ENCODE measurements around the gene DNAJB2.

DNA sequence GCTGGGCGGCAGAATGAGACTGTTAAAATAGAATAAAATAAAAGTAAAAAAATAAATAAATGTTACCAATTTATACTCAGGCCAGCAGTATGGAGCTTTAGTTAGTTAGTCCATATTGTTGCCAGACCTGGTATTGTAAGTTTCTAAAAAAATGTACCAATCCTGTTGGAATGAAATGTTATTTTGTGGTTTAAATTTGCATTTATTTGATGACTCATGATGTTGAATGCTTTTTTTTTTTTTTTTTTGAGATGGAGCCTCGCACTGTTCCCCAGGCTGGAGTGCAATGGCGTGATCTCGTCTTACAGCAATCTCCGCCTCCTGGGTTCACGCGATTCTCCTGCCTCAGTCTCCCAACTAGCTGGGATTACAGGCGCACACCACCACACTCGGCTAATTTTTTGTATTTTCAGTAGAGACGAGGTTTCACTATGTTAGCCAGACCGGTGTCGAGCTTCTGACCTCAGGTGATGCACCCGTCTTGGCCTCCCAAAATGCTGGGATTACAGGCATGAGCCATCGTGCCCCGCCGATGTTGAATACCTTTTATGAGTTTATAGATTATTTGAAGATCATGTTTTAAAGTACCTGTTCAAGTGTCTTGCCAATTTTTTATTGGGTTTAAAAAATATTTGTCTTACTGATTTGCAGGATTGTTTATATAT is 35.8 kb downstream of the DNAJB2 start:
- TF ChIP-seq GATA3 (IDR thresholded peaks at IDR 0.05; ENCODE audit: low read depth, low read length): no peak
- TF ChIP-seq GATA2 (IDR thresholded peaks at IDR 0.05; ENCODE audit: low read depth, low read length): no peak

Measured in SH-SY5Y (cell line).